IMR-90 (cell line): Measurements from ENCODE around the gene TMEM212. TPM values are rescaled to one million over a fixed set of nuclear protein-coding genes. Genes with fewer than 3 reads are reported as not detected.

Source experiments
- ATAC-seq: fragments of 200-7000 bp; cut with Tn5 transposase; 2 replicates; pipeline ENCODE4 v1.9.1; 2020; ENCODE audit warnings: low read depth, mild to moderate bottlenecking, moderate library complexity
- BruUV-seq: library from RNA; stranded (reverse); fragments of 400-500 nt; replicated peaks from 2 replicates; lab custom pipeline; 2021; lab: Mats Ljungman, UMichigan
- CTCF ChIA-PET: fragments of 300-600 bp; formaldehyde crosslinking; extraction: SDS; loops from one replicate; lab custom pipeline; 2021; ENCODE audit warnings: antibody characterized with exemption; lab: Yijun Ruan, JAX
- POLR2A ChIA-PET: fragments of 300-600 bp; sonication (Branson Sonifier 250); formaldehyde crosslinking; loops from one replicate; lab custom pipeline; 2022; ENCODE audit warnings: antibody characterized with exemption; ENCODE audit not compliant: unreplicated experiment; lab: Charles Lee
- DNase-seq: peaks from one replicate; pipeline ENCODE4 v3.0.0; 2013
- H2AFZ ChIP-seq: replicated peaks from 2 replicates; pipeline ENCODE3; 2013; ENCODE audit warnings: low read length, mild to moderate bottlenecking; ENCODE audit not compliant: poor library complexity
- H2AK5ac ChIP-seq: 2 replicates; pipeline ENCODE4 v1.6.1; 2013; ENCODE audit warnings: low read depth, low read length, inconsistent platforms
- H2AK9ac ChIP-seq: replicated peaks from 2 replicates; pipeline ENCODE3; 2013; ENCODE audit warnings: mild to moderate bottlenecking, low read depth, low read length, moderate library complexity; ENCODE audit not compliant: poor library complexity
- H2BK120ac ChIP-seq: 2 replicates; pipeline ENCODE4 v1.6.1; 2013; ENCODE audit warnings: low read depth, low read length, inconsistent platforms
- H2BK15ac ChIP-seq: 3 replicates; pipeline ENCODE4 v1.6.1; 2013; ENCODE audit warnings: low read depth, low read length, inconsistent platforms
- H2BK20ac ChIP-seq: 2 replicates; pipeline ENCODE4 v1.6.1; 2013; ENCODE audit warnings: low read depth, mild to moderate bottlenecking, inconsistent platforms, low read length, moderate library complexity
- H2BK5ac ChIP-seq: 2 replicates; pipeline ENCODE4 v1.6.1; 2013; ENCODE audit warnings: mild to moderate bottlenecking, low read depth, low read length, inconsistent platforms; ENCODE audit not compliant: poor library complexity, severe bottlenecking
- H3K14ac ChIP-seq: replicated peaks from 2 replicates; pipeline ENCODE4 v1.6.1; 2013; ENCODE audit warnings: low read depth, low read length, inconsistent platforms
- H3K18ac ChIP-seq: 2 replicates; pipeline ENCODE4 v1.6.1; 2013; ENCODE audit warnings: low read depth, low read length, control low read depth
- H3K23ac ChIP-seq: 2 replicates; pipeline ENCODE4 v1.6.1; 2013; ENCODE audit warnings: low read depth, low read length, inconsistent platforms
- H3K27ac ChIP-seq: 2 replicates; pipeline ENCODE4 v1.5.1; 2013; ENCODE audit warnings: mild to moderate bottlenecking, control low read depth, low read length; ENCODE audit not compliant: insufficient read depth
- H3K27me3 ChIP-seq: 2 replicates; pipeline ENCODE4 v1.6.1; 2013; ENCODE audit warnings: low read length; ENCODE audit not compliant: control insufficient read depth, insufficient read depth
- H3K36me3 ChIP-seq: 2 replicates; pipeline ENCODE4 v1.6.1; 2013; ENCODE audit warnings: low read length, mixed read lengths; ENCODE audit not compliant: control insufficient read depth, insufficient read depth
- H3K4ac ChIP-seq: 2 replicates; pipeline ENCODE4 v1.6.1; 2013; ENCODE audit warnings: low read depth, low read length, inconsistent platforms
- H3K4me1 ChIP-seq: 2 replicates; pipeline ENCODE4 v1.6.1; 2013; ENCODE audit warnings: low read length, mixed read lengths; ENCODE audit not compliant: control insufficient read depth, insufficient read depth
- H3K4me2 ChIP-seq: 2 replicates; pipeline ENCODE4 v1.6.1; 2013; ENCODE audit warnings: low read depth, mild to moderate bottlenecking, control low read depth, low read length, moderate library complexity
- H3K4me3 ChIP-seq: 2 replicates; pipeline ENCODE4 v1.5.1; 2013; ENCODE audit warnings: low read depth, mild to moderate bottlenecking, control low read depth, low read length, moderate library complexity; ENCODE audit not compliant: insufficient read depth
- H3K56ac ChIP-seq: 2 replicates; pipeline ENCODE4 v1.6.1; 2013; ENCODE audit warnings: low read length, inconsistent platforms; ENCODE audit not compliant: insufficient read depth; ENCODE audit errors: extremely low read depth
- H3K79me1 ChIP-seq, 2 experiments: 2 replicates each; pipeline ENCODE4 v1.6.1; 2013; ENCODE audit warnings: low read length in 2 of 2, inconsistent platforms in 1 of 2, low read depth in 1 of 2
- H3K9ac ChIP-seq: 2 replicates; pipeline ENCODE4 v1.6.1; 2013; ENCODE audit warnings: low read depth, low read length, control low read depth
- H3K9me1 ChIP-seq: 2 replicates; pipeline ENCODE4 v1.6.1; 2013; ENCODE audit warnings: low read length, inconsistent platforms; ENCODE audit not compliant: insufficient read depth
- H3K9me3 ChIP-seq: 2 replicates; pipeline ENCODE4 v1.6.1; 2013; ENCODE audit warnings: low read length; ENCODE audit not compliant: control insufficient read depth, insufficient read depth
- H4K20me1 ChIP-seq: 2 replicates; pipeline ENCODE4 v1.6.1; 2013; ENCODE audit warnings: low read length, inconsistent platforms; ENCODE audit not compliant: insufficient read depth
- H4K5ac ChIP-seq: 2 replicates; pipeline ENCODE4 v1.6.1; 2013; ENCODE audit warnings: mild to moderate bottlenecking, low read depth, low read length, control low read depth
- H4K8ac ChIP-seq, 2 experiments: 2 replicates each; pipeline ENCODE4 v1.6.1; 2013; ENCODE audit warnings: low read depth in 2 of 2, low read length in 2 of 2, control low read depth in 1 of 2, inconsistent platforms in 1 of 2
- H4K91ac ChIP-seq: 2 replicates; pipeline ENCODE4 v1.6.1; 2013; ENCODE audit warnings: low read depth, low read length, inconsistent platforms; ENCODE audit not compliant: insufficient read depth
- BHLHE40 ChIP-seq: fragments of 150-350 bp; IDR thresholded peaks from 2 replicates; pipeline ENCODE4 v1.6.1; 2016; ENCODE audit warnings: mild to moderate bottlenecking, low read depth, low read length
- FOS ChIP-seq: fragments of 150-350 bp; IDR thresholded peaks from 2 replicates; pipeline ENCODE4 v1.6.1; 2016; ENCODE audit warnings: low read depth, low read length
- POLR2A ChIP-seq: IDR thresholded peaks from 2 replicates; pipeline ENCODE4 v1.6.1; 2012; ENCODE audit warnings: mild to moderate bottlenecking, low read depth, low read length
- RAD21 ChIP-seq: IDR thresholded peaks from 2 replicates; pipeline ENCODE4 v1.6.1; 2012; ENCODE audit warnings: low read length, improper control_type of control experiment
- WGBS, 2 experiments: methylation state at CpG; one replicate each; pipeline versions ENCODE4 v1.1.5 to v1.1.7; 2013; ENCODE audit warnings: missing lambda C conversion rate in 2 of 2; ENCODE audit not compliant: insufficient read length in 1 of 2; ENCODE audit errors: extremely low coverage in 2 of 2; 5-methylcytosine and 5-hydroxymethylcytosine counted together
- dilution Hi-C: fragments of 300-500 bp; cut with HindIII; formaldehyde crosslinking; loops from one replicate; pipeline ENCODE4 v1.14.3; 2018; ENCODE audit warnings: low sequenced_read_pairs; ENCODE audit not compliant: unreplicated experiment
- in situ Hi-C: fragments of 300-500 bp; cut with MboI; formaldehyde crosslinking; loops from 3 replicates; pipeline ENCODE4 v1.14.3; 2019; ENCODE audit warnings: low sequenced_read_pairs, inconsistent platforms, mixed read lengths
- intact Hi-C: fragments of 100-400 bp; cut with micrococcal nuclease; formaldehyde crosslinking; loops from 2 replicates; pipeline ENCODE4 v1.10.0; 2022
- polyA plus RNA-seq, 3 experiments: library from polyadenylated mRNA; depleted of rRNA; stranded (reverse); fragments of >200 nt; gene quantifications; 2 replicates each; pipeline ENCODE4 v1.2.3, GENCODE V29; 2012; ENCODE audit warnings: low replicate concordance in 1 of 3
- total RNA-seq: library from RNA; depleted of rRNA; stranded (reverse); fragments of >200 nt; gene quantifications from 2 replicates; pipeline ENCODE4 v1.2.3, GENCODE V29; 2012

TMEM212 gene
- total and polyA plus RNA-seq, 2 of the 4 experiments (the other 2 are of a cell fraction) = not detected

DNA sequence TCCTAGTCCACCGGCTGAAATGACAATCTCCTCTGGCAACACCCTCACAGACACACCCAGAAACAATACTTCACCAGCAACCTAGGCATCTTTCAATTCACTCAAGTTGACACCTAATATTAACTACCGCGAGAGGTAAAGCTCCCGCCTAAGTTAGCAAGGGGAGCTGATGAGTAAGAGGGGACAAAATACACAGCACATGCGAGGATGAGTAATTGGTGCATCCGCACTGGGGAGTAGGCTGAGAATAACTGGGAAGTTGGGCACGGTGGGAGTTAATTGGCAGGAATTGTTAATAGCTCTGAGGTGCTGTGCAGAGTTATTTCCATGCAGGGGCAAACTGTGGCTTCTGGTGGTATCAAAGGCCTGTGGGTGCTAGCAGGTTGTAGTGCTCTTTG is 18.3 kb upstream of the TMEM212 start:
- peak; percentile 56 for DNase-seq
- Histone ChIP-seq H3K9me1 (peaks cover 4% of the 10 kb centered on the region; the same call in 1 of the 2 replicates), H2AK9ac (no peak overlapping the region), H3K14ac (peak overlapping the region; percentile 24; the same call in 1 of the 2 replicates), H3K18ac (peak overlapping the region; percentile 25), H3K9ac (no peak overlapping the region), H3K36me3 (no peaks in the 10 kb centered on the region), H3K79me1 (no peaks in the 10 kb centered on the region), H2AFZ (no peak overlapping the region), H4K8ac (peak overlapping the region in 1 of 2 experiments; percentile 28; a peak in 3 of 4 replicates), H2BK5ac (peak overlapping the region; percentile 31), H3K27ac (peak overlapping the region; percentile 57), H2BK120ac (peak overlapping the region; percentile 44; the same call in 1 of the 2 replicates), H2BK20ac (peak overlapping the region; percentile 28; the same call in 1 of the 2 replicates), H3K4me2 (no peak overlapping the region), H3K27me3 (no peaks in the 10 kb centered on the region), H3K4me1 (peaks cover 14% of the 10 kb centered on the region), H4K91ac (no peak overlapping the region; the same call in none of the 2 replicates), H2AK5ac (peak overlapping the region; percentile 6; the same call in 1 of the 2 replicates), H3K9me3 (no peaks in the 10 kb centered on the region), H3K4ac (peak overlapping the region; percentile 19), H4K20me1 (no peaks in the 10 kb centered on the region), H2BK15ac (no peak overlapping the region), H3K23ac (no peak overlapping the region), H4K5ac (no peak overlapping the region; the same call in 1 of the 2 replicates), H3K56ac (no peak overlapping the region), H3K4me3 (no peak overlapping the region)
- CTCF ChIA-PET = no interaction called here
- in situ Hi-C loops = no loop called here
- no peak for TF ChIP-seq POLR2A
- TF ChIP-seq BHLHE40 = peak; percentile 66
- no peak for TF ChIP-seq RAD21
- 0 out of 2 replicates have a peak, but pooled peaks have one; percentile 18 for TF ChIP-seq FOS
- no peak; the same call in 1 of the 2 replicates for ATAC-seq
- BruUV-seq = no TSS peak
- dilution Hi-C loops = no loop called here
- POLR2A ChIA-PET = no interaction called here
- intact Hi-C loops = no loop called here
- WGBS, 2 experiments = 59% methylated on average over 3 of the region's 7 CpGs; no CpG with 5 or more reads in 1 of the 2 experiments
